ENCODE results near the gene PROCA1. TPM values are rescaled to one million over a fixed set of nuclear protein-coding genes. Genes with fewer than 3 reads are reported as not detected.

PROCA1 gene
- total and polyA plus RNA-seq, 2 of the 8 experiments (the other 6 are each of a cell fraction or from before 2014, with no cell fraction given) = 21.2 to 26.3 TPM

- peak overlapping the region; percentile 55; the same call in 1 of the 2 replicates for H3K18ac ChIP-seq (ENCODE audit: extremely low read depth, low read length)
- no peaks in the 10 kb centered on the region; the same call in 1 of the 2 replicates for H3K79me1 ChIP-seq (ENCODE audit: low read depth, low read length)
- peaks cover 0 to 4% of the 10 kb centered on the region in 2 experiments for H4K20me1 ChIP-seq (replicated peaks in 1 of 2; ENCODE audit: control insufficient read depth in 1 of 2, insufficient read depth in 2 of 2, low read length in 2 of 2)
- ChIA-PET POLR2A (ENCODE audit: partially characterized antibody) (interaction anchor here (1.3 to 9.7 kb wide), 5 partner anchors 9 to 84 kb away, joined by 4 to 134 read pairs (median 6); partner anchors contain the start of genes FAM222B, TLCD1 and TRAF4), CTCF (ENCODE audit: partially characterized antibody) (interaction anchor here (2.4 kb wide), 1 partner anchor 32 kb away, joined by 9 read pairs; the partner anchor contains the start of gene TLCD1)
- H3K9ac ChIP-seq (replicated peaks in 1 of 4; ENCODE audit: extremely low read depth in 1 of 4, low read depth in 3 of 4, low read length in 3 of 4) = no peak overlapping the region
- H2BK12ac ChIP-seq (ENCODE audit: low read depth, low read length) = peak overlapping the region; percentile 93; the same call in 1 of the 2 replicates
- DNase-seq (ENCODE audit: low read depth in 1 of 2, low spot score in 2 of 2) = no peak
- no peak overlapping the region for H2AFZ ChIP-seq (ENCODE audit: low read length)
- H2BK20ac ChIP-seq (ENCODE audit: low read length) = peak overlapping the region; percentile 84; the same call in 1 of the 2 replicates
- no peak overlapping the region for H3K23ac ChIP-seq (ENCODE audit: insufficient read length)
- H2BK15ac ChIP-seq (ENCODE audit: low read length) = peak overlapping the region; percentile 77; the same call in 1 of the 2 replicates
- H4K91ac ChIP-seq (replicated peaks; ENCODE audit: insufficient read length, low read length) = peak overlapping the region; percentile 93
- H3K4me2 ChIP-seq (ENCODE audit: insufficient read depth in 1 of 2, low read depth in 2 of 2, low read length in 2 of 2) = no peak overlapping the region
- WGBS, 2 experiments (ENCODE audit: extremely low coverage in 1 of 2, insufficient coverage in 1 of 2, insufficient read length in 1 of 2, insufficient replicate concordance in 2 of 2, low coverage in 1 of 2, low lambda C conversion rate in 2 of 2, missing lambda C conversion rate in 1 of 2) = 92% methylated on average over 32 of the region's 32 CpGs; no CpG with 5 or more reads in 1 of the 2 experiments
- no peaks in the 10 kb centered on the region for H3K27me3 ChIP-seq (replicated peaks in 1 of 4; ENCODE audit: control insufficient read depth in 3 of 4, extremely low read depth in 1 of 4, insufficient read depth in 3 of 4, low read length in 3 of 4)
- no peak overlapping the region for H3K14ac ChIP-seq (ENCODE audit: insufficient read length)
- H4K8ac ChIP-seq (ENCODE audit: extremely low read depth, insufficient read depth, low read length) = peak overlapping the region; percentile 59; the same call in 1 of the 2 replicates
- peak overlapping the region; percentile 30; the same call in 1 of the 2 replicates for H2AK5ac ChIP-seq (ENCODE audit: low read depth, low read length)
- no peak overlapping the region for H3K56ac ChIP-seq (replicated peaks; ENCODE audit: insufficient read length, low read depth, low read length)
- no peak for FAIRE-seq
- no peak overlapping the region for H3K4me3 ChIP-seq (ENCODE audit: extremely low read depth in 1 of 4, insufficient read depth in 2 of 4, low read depth in 3 of 4, low read length in 4 of 4)
- no peak overlapping the region for H2BK120ac ChIP-seq (replicated peaks; ENCODE audit: low read depth, low read length)
- peaks cover 9 to 25% (median 17%) of the 10 kb centered on the region in 4 experiments for H3K4me1 ChIP-seq (replicated peaks in 1 of 4; ENCODE audit: control insufficient read depth in 3 of 4, insufficient read depth in 4 of 4, low read length in 3 of 4)
- peak overlapping the region; percentile 96; the same call in 1 of the 2 replicates for H2BK5ac ChIP-seq (ENCODE audit: low read depth, low read length)
- H4K5ac ChIP-seq (ENCODE audit: insufficient read length, low read depth, low read length) = no peak overlapping the region
- TF ChIP-seq HDAC2 (IDR thresholded peaks at IDR 0.05; ENCODE audit: borderline replicate concordance in 1 of 2, low read depth in 2 of 2, low read length in 2 of 2) (no peak), CBX8 (IDR thresholded peaks at IDR 0.05; ENCODE audit: borderline replicate concordance, low read depth, low read length) (no peak), EGR1 (IDR thresholded peaks at IDR 0.05; ENCODE audit: borderline replicate concordance, low read depth, low read length) (no peak), RBBP5 (IDR thresholded peaks at IDR 0.05; ENCODE audit: borderline replicate concordance, low read depth, low read length) (no peak)
- no peak overlapping the region for H3K27ac ChIP-seq (ENCODE audit: low read depth, low read length)
- no peaks in the 10 kb centered on the region for H3K9me3 ChIP-seq (ENCODE audit: insufficient read depth in 2 of 2, low read depth in 1 of 2, low read length in 1 of 2)
- peaks cover 0 to 10% of the 10 kb centered on the region in 2 experiments; a peak in 1 of 4 replicates for H3K79me2 ChIP-seq (ENCODE audit: control insufficient read depth in 1 of 2, insufficient read depth in 2 of 2, low read length in 2 of 2)
- H3K36me3 ChIP-seq (ENCODE audit: control insufficient read depth in 2 of 4, insufficient read depth in 4 of 4, low read length in 3 of 4) = peaks cover 17 to 26% (median 22%) of the 10 kb centered on the region in 4 experiments
- peak overlapping the region; percentile 44 for H3K4ac ChIP-seq (replicated peaks; ENCODE audit: insufficient read length, low read depth, low read length)
- no peaks in the 10 kb centered on the region for H3K23me2 ChIP-seq (ENCODE audit: low read depth, low read length)
Observed at GRCh38 chr17:28758411-28759121, 46.9 kb upstream of the PROCA1 start.
